ENCODE results near the gene CNTNAP5.

Gene CNTNAP5

GRCh38 chr2:124025171-124025580 lies at the start of gene CNTNAP5:
Gene CNTNAP5 (plus strand): TSS chr2:124025287. CDS start chr2:124025651, 364 bp downstream.
- DNase-seq, result peak in 1 of 2 donors; percentile 4

- DNase-seq, result no peak
Observed at GRCh38 chr2:123976054-123976648, 48.9 kb upstream of the CNTNAP5 start.

GRCh38 chr2:123993728-123994323 lies 31.3 kb upstream of the CNTNAP5 start:
- DNase-seq, result peak in 1 of 2 donors; percentile 1

- DNase-seq, result no peak
Observed at GRCh38 chr2:123999681-124000080, 25.4 kb upstream of the CNTNAP5 start.

- DNase-seq, result no peak
Observed at GRCh38 chr2:124001696-124002430, 23.2 kb upstream of the CNTNAP5 start.

- no peak for DNase-seq
Observed at GRCh38 chr2:124018890-124019289, 6.2 kb upstream of the CNTNAP5 start.

- DNase-seq, result no peak
Observed at GRCh38 chr2:124024561-124025170, 421 bp upstream of the CNTNAP5 start.

- DNase-seq, result no peak
Observed at GRCh38 chr2:124025891-124026434, 876 bp downstream of the CNTNAP5 start.

- no peak for DNase-seq
Observed at GRCh38 chr2:124026503-124026902, 1.4 kb downstream of the CNTNAP5 start.

- DNase-seq, result no peak
Observed at GRCh38 chr2:124027182-124027581, 2.1 kb downstream of the CNTNAP5 start.

- DNase-seq, result no peak
Observed at GRCh38 chr2:124032799-124033198, 7.7 kb downstream of the CNTNAP5 start.

GRCh38 chr2:124034265-124034664 lies 9.2 kb downstream of the CNTNAP5 start:
- no peak for DNase-seq

- no peak for DNase-seq
Observed at GRCh38 chr2:124035001-124035400, 9.9 kb downstream of the CNTNAP5 start.

- no peak for DNase-seq
Observed at GRCh38 chr2:124039032-124039431, 13.9 kb downstream of the CNTNAP5 start.

GRCh38 chr2:124039762-124040291 lies 14.7 kb downstream of the CNTNAP5 start:
- DNase-seq, result no peak

- DNase-seq, result no peak
Observed at GRCh38 chr2:124045894-124046293, 20.8 kb downstream of the CNTNAP5 start.

GRCh38 chr2:124046332-124046731 lies 21.2 kb downstream of the CNTNAP5 start:
- DNase-seq, result no peak

- DNase-seq, result no peak
Observed at GRCh38 chr2:124048102-124048501, 23.0 kb downstream of the CNTNAP5 start.

GRCh38 chr2:124048664-124049063 lies 23.6 kb downstream of the CNTNAP5 start:
- no peak for DNase-seq

- DNase-seq, result no peak
Observed at GRCh38 chr2:124049136-124049535, 24.0 kb downstream of the CNTNAP5 start.

GRCh38 chr2:124050833-124051497 lies 25.9 kb downstream of the CNTNAP5 start:
- DNase-seq, result no peak

GRCh38 chr2:124053796-124054195 lies 28.7 kb downstream of the CNTNAP5 start:
- no peak for DNase-seq

- no peak for DNase-seq
Observed at GRCh38 chr2:124063596-124063995, 38.5 kb downstream of the CNTNAP5 start.
